IPS-18a (cell line): ENCODE data around the gene CXADR.

Source experiments
- H3K27ac ChIP-seq: one replicate; pipeline ENCODE4 v1.5.1; 2013; ENCODE audit warnings: low read length
- H3K27me3 ChIP-seq: one replicate; pipeline ENCODE4 v1.6.1; 2013; ENCODE audit warnings: mild to moderate bottlenecking, low read length; ENCODE audit not compliant: control insufficient read depth, insufficient read depth
- H3K36me3 ChIP-seq: one replicate; pipeline ENCODE4 v1.6.1; 2013; ENCODE audit warnings: low read depth, low read length; ENCODE audit not compliant: control insufficient read depth
- H3K4me1 ChIP-seq: one replicate; pipeline ENCODE4 v1.6.1; 2013; ENCODE audit warnings: low read depth, low read length; ENCODE audit not compliant: control insufficient read depth
- H3K4me3 ChIP-seq: one replicate; pipeline ENCODE4 v1.5.1; 2013; ENCODE audit warnings: low read length
- H3K9ac ChIP-seq: one replicate; pipeline ENCODE4 v1.6.1; 2013; ENCODE audit warnings: mild to moderate bottlenecking, low read length, moderate library complexity
- H3K9me3 ChIP-seq: one replicate; pipeline ENCODE4 v1.6.1; 2013; ENCODE audit warnings: low read depth, low read length; ENCODE audit not compliant: control insufficient read depth

The CXADR gene

DNA sequence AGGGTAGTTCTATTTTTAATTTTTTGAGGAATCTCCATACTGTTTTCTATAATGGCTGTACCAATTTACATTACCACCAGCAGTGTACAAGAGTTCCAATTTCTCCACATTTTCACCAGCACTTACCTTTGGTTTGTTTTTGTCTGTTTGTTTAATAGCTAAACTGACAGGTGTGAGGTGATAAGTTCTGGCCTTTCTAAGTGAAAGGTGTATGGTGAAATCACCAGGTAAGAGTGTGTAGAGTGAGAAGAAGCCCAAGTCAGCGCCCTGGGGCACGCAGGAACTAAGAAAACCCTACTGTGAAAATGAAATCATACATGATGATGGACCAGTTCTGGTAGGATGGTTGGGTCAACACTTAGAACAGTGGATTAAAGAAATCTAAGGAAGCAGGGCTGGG is 65.3 kb downstream of the CXADR start:
- Histone ChIP-seq H3K27ac (no peak overlapping the region), H3K27me3 (no peaks in the 10 kb centered on the region), H3K36me3 (no peaks in the 10 kb centered on the region), H3K4me3 (no peak overlapping the region), H3K9ac (no peak overlapping the region), H3K9me3 (no peaks in the 10 kb centered on the region), H3K4me1 (no peaks in the 10 kb centered on the region)

DNA sequence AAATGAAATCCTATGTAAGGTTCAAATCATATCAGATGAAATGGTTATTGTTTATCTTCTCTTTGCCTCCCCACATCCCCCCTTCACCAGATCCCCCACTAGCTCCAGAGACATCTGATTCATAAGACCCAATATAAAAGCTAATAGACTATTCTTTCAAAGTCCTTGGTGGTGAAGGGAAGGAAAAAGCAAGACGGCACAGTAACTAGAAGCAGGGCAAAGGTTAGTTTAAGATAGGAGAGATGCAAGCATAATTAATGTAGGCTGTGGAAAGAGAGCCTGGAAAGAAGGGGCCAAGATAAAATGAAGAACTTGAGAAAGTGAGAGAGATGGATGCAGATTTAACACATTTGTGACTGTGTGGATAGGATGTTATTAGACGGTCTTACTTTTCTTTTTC is 66.0 kb downstream of the CXADR start:
- Histone ChIP-seq H3K27me3 (no peaks in the 10 kb centered on the region), H3K9me3 (no peaks in the 10 kb centered on the region), H3K9ac (no peak overlapping the region), H3K4me1 (no peaks in the 10 kb centered on the region), H3K4me3 (no peak overlapping the region), H3K27ac (no peak overlapping the region), H3K36me3 (no peaks in the 10 kb centered on the region)

- no peaks in the 10 kb centered on the region for H3K36me3 ChIP-seq
- H3K27ac ChIP-seq = no peak overlapping the region
- no peaks in the 10 kb centered on the region for H3K4me1 ChIP-seq
- no peaks in the 10 kb centered on the region for H3K27me3 ChIP-seq
- no peak overlapping the region for H3K9ac ChIP-seq
- H3K9me3 ChIP-seq = no peaks in the 10 kb centered on the region
- H3K4me3 ChIP-seq = no peak overlapping the region
These were observed 67.5 kb downstream of the CXADR start for GRCh38 chr21:17580319-17580718.

DNA sequence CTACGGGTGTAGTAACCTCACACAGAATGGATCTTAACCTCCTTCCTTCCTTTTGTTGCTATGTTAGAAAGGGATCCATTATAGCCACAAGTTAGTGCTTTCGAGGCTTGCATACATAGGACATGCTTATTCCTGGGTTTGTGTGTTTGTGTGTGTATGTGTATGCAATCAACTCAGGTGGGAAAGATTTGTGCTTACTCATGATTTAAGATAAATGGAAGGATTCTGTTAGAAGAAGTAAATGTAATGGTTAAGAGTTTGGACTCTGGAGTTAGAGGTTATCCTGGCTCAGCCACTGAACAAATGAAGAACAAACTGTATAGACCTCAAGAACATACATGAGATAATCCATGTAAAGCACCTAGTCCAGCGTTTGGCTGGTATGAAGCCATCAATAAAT is 71.1 kb downstream of the CXADR start:
- no peak overlapping the region for H3K27ac ChIP-seq
- no peaks in the 10 kb centered on the region for H3K9me3 ChIP-seq
- H3K4me3 ChIP-seq = no peak overlapping the region
- no peaks in the 10 kb centered on the region for H3K27me3 ChIP-seq
- H3K9ac ChIP-seq = no peak overlapping the region
- H3K36me3 ChIP-seq = no peaks in the 10 kb centered on the region
- no peaks in the 10 kb centered on the region for H3K4me1 ChIP-seq

- Histone ChIP-seq H3K27ac (no peak overlapping the region), H3K27me3 (no peaks in the 10 kb centered on the region), H3K9ac (no peak overlapping the region), H3K4me1 (no peaks in the 10 kb centered on the region), H3K4me3 (no peak overlapping the region), H3K9me3 (no peaks in the 10 kb centered on the region), H3K36me3 (no peaks in the 10 kb centered on the region)
These were observed 73.1 kb downstream of the CXADR start for GRCh38 chr21:17585875-17586450.

GRCh38 chr21:17590430-17590829 is 77.6 kb downstream of the CXADR start:
- peaks cover 36% of the 10 kb centered on the region for H3K36me3 ChIP-seq
- H3K9me3 ChIP-seq = no peaks in the 10 kb centered on the region
- H3K9ac ChIP-seq = no peak overlapping the region
- H3K27me3 ChIP-seq = no peaks in the 10 kb centered on the region
- no peak overlapping the region for H3K4me3 ChIP-seq
- H3K27ac ChIP-seq = no peak overlapping the region
- no peaks in the 10 kb centered on the region for H3K4me1 ChIP-seq

DNA sequence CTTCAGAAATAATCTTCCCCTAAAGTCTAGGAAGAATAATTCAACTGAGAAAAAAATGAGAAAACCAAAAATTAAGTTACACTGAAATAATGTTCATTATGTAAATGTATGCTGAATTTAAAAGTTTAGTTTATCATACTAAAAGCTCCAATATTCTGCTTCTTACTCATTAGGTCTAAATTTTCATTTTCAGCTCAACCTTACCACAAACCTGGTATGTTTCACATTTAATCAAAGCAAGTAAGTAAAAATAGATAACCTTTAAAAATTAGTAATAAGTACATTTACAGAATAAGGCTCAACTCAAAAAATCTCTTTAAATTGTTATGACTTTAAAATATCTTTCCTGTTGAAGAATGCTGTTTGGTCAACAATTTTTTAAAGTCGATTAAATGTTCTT is 84.8 kb downstream of the CXADR start:
- Histone ChIP-seq H3K27me3 (no peaks in the 10 kb centered on the region), H3K4me3 (no peak overlapping the region), H3K4me1 (no peaks in the 10 kb centered on the region), H3K9ac (no peak overlapping the region), H3K9me3 (no peaks in the 10 kb centered on the region), H3K27ac (no peak overlapping the region), H3K36me3 (peaks cover 90% of the 10 kb centered on the region)

- H3K4me1 ChIP-seq = no peaks in the 10 kb centered on the region
- no peaks in the 10 kb centered on the region for H3K9me3 ChIP-seq
- H3K27me3 ChIP-seq = no peaks in the 10 kb centered on the region
- H3K9ac ChIP-seq = no peak overlapping the region
- H3K4me3 ChIP-seq = no peak overlapping the region
- peaks cover 90% of the 10 kb centered on the region for H3K36me3 ChIP-seq
- H3K27ac ChIP-seq = no peak overlapping the region
These were observed 85.6 kb downstream of the CXADR start for GRCh38 chr21:17598437-17598836.

DNA sequence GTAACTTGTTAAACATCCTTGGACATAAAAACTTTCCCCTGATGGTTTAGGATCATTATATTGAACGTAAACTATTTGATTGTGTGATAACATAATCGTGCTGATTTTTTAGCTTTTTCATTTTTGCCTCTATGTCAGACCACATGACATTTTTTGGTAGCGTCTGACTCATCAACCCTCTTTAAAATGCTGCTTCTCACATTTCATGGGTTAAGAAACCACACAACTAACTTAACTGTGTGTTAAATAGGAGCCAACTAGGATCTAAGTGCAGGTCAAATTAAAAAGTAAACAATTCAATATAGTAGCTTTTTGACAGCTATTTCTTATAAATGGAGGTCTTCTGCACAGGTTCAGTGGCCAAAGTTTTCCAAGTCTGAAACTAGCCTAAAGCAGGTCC is 90.0 kb downstream of the CXADR start:
- Histone ChIP-seq H3K27me3 (no peaks in the 10 kb centered on the region), H3K9ac (no peak overlapping the region), H3K4me1 (no peaks in the 10 kb centered on the region), H3K36me3 (peaks cover 76% of the 10 kb centered on the region), H3K4me3 (no peak overlapping the region), H3K27ac (no peak overlapping the region), H3K9me3 (no peaks in the 10 kb centered on the region)

- H3K9ac ChIP-seq = no peak overlapping the region
- H3K27me3 ChIP-seq = no peaks in the 10 kb centered on the region
- no peak overlapping the region for H3K27ac ChIP-seq
- H3K9me3 ChIP-seq = no peaks in the 10 kb centered on the region
- no peak overlapping the region for H3K4me3 ChIP-seq
- H3K4me1 ChIP-seq = peaks cover 10% of the 10 kb centered on the region
- H3K36me3 ChIP-seq = peaks cover 47% of the 10 kb centered on the region
These were observed 94.8 kb downstream of the CXADR start for GRCh38 chr21:17607684-17608083.

GRCh38 chr21:17609681-17610080 is 96.8 kb downstream of the CXADR start:
- Histone ChIP-seq H3K9ac (no peak overlapping the region), H3K9me3 (no peaks in the 10 kb centered on the region), H3K4me1 (peaks cover 10% of the 10 kb centered on the region), H3K27ac (no peak overlapping the region), H3K27me3 (peaks cover 13% of the 10 kb centered on the region), H3K4me3 (no peak overlapping the region), H3K36me3 (peaks cover 30% of the 10 kb centered on the region)

GRCh38 chr21:17610911-17611310 is 98.1 kb downstream of the CXADR start:
- Histone ChIP-seq H3K27me3 (peaks cover 13% of the 10 kb centered on the region), H3K4me1 (peaks cover 10% of the 10 kb centered on the region), H3K4me3 (peak overlapping the region; percentile 90), H3K9ac (peak overlapping the region; percentile 81), H3K27ac (peak overlapping the region; percentile 7), H3K36me3 (peaks cover 19% of the 10 kb centered on the region), H3K9me3 (no peaks in the 10 kb centered on the region)
